GM12873 (cell line): ENCODE measurements around the gene SH3GLB1.

Source experiments
- CTCF ChIP-seq: IDR thresholded peaks from 2 replicates; pipeline ENCODE4 v1.5.1; 2012; ENCODE audit warnings: low read depth, mild to moderate bottlenecking, moderate library complexity, low read length, control low read depth; ENCODE audit not compliant: insufficient read depth; ENCODE audit errors: missing control alignments

The SH3GLB1 gene

GRCh38 chr1:86713477-86713876 is 9.1 kb downstream of the SH3GLB1 start:
- TF ChIP-seq CTCF = no peak

GRCh38 chr1:86714159-86714558 is 9.8 kb downstream of the SH3GLB1 start:
- no peak for TF ChIP-seq CTCF

GRCh38 chr1:86714561-86715244 is 10.3 kb downstream of the SH3GLB1 start:
- no peak for TF ChIP-seq CTCF

- TF ChIP-seq CTCF = no peak
Observed at GRCh38 chr1:86718786-86719185, 14.4 kb downstream of the SH3GLB1 start.

GRCh38 chr1:86731416-86731815 is 27.0 kb downstream of the SH3GLB1 start:
- TF ChIP-seq CTCF = no peak

- TF ChIP-seq CTCF = no peak
Observed at GRCh38 chr1:86733340-86733739, 29.0 kb downstream of the SH3GLB1 start.

GRCh38 chr1:86739648-86740509 is 35.5 kb downstream of the SH3GLB1 start:
- TF ChIP-seq CTCF = no peak
